Ishikawa (cell line): ENCODE measurements around the gene PPP1R17.

Source experiments
- CEBPB ChIP-seq: IDR thresholded peaks from 2 replicates; pipeline ENCODE4 v1.6.1; 2012
- CREB1 ChIP-seq: IDR thresholded peaks from 2 replicates; pipeline ENCODE4 v1.6.1; 2012; ENCODE audit warnings: low read depth
- EGR1 ChIP-seq: IDR thresholded peaks from 2 replicates; pipeline ENCODE4 v1.6.1; 2012
- EP300 ChIP-seq: IDR thresholded peaks from 2 replicates; pipeline ENCODE4 v1.6.1; 2012; ENCODE audit warnings: borderline replicate concordance
- FOXM1 ChIP-seq: IDR thresholded peaks from 2 replicates; pipeline ENCODE4 v1.6.1; 2012; ENCODE audit warnings: low read depth, borderline replicate concordance
- MAX ChIP-seq: IDR thresholded peaks from 2 replicates; pipeline ENCODE4 v1.6.1; 2012
- NFIC ChIP-seq: IDR thresholded peaks from 2 replicates; pipeline ENCODE4 v1.6.1; 2012
- RAD21 ChIP-seq: IDR thresholded peaks from 2 replicates; pipeline ENCODE4 v1.6.1; 2012; ENCODE audit warnings: low read depth
- REST ChIP-seq: IDR thresholded peaks from 2 replicates; pipeline ENCODE4 v1.6.1; 2012; ENCODE audit warnings: low read depth, mild to moderate bottlenecking
- TAF1 ChIP-seq: IDR thresholded peaks from 2 replicates; pipeline ENCODE4 v1.6.1; 2012; ENCODE audit warnings: low read depth, mild to moderate bottlenecking
- TCF12 ChIP-seq: IDR thresholded peaks from 2 replicates; pipeline ENCODE4 v1.6.1; 2012; ENCODE audit warnings: low read depth
- TEAD4 ChIP-seq: IDR thresholded peaks from 2 replicates; pipeline ENCODE4 v1.6.1; 2012
- USF1 ChIP-seq: IDR thresholded peaks from 2 replicates; pipeline ENCODE4 v1.6.1; 2012
- YY1 ChIP-seq: IDR thresholded peaks from 2 replicates; pipeline ENCODE4 v1.6.1; 2012; ENCODE audit warnings: low read depth
- ZBTB7A ChIP-seq: IDR thresholded peaks from 2 replicates; pipeline ENCODE4 v1.6.1; 2012; ENCODE audit warnings: low read depth

The PPP1R17 gene

GRCh38 chr7:31687024-31687748, at the start of gene PPP1R17:
Gene PPP1R17, plus strand, starts transcription at chr7:31687215. Its CDS starts 5,227 bp downstream, at chr7:31692442.
- TF ChIP-seq EGR1: no peak
- TF ChIP-seq NFIC: no peak
- no peak for TF ChIP-seq CREB1
- TF ChIP-seq RAD21: no peak
- TF ChIP-seq ZBTB7A: no peak
- no peak for TF ChIP-seq TAF1
- TF ChIP-seq YY1: no peak
- no peak for TF ChIP-seq MAX

GRCh38 chr7:31640381-31640780, 46.6 kb upstream of the PPP1R17 start:
- TF ChIP-seq TAF1 (no peak), NFIC (no peak), RAD21 (no peak), FOXM1 (no peak), EP300 (no peak), MAX (no peak), REST (no peak)

GRCh38 chr7:31642681-31643115, 44.3 kb upstream of the PPP1R17 start:
- TF ChIP-seq USF1: no peak
- no peak for TF ChIP-seq RAD21
- no peak for TF ChIP-seq TEAD4
- no peak for TF ChIP-seq CREB1
- TF ChIP-seq EGR1: no peak
- TF ChIP-seq NFIC: no peak

GRCh38 chr7:31646942-31647341, 40.1 kb upstream of the PPP1R17 start:
- TF ChIP-seq NFIC (no peak), TEAD4 (no peak), CEBPB (no peak), MAX (no peak), USF1 (no peak), YY1 (no peak), ZBTB7A (no peak), TAF1 (no peak), CREB1 (no peak), FOXM1 (no peak), RAD21 (no peak), REST (no peak), TCF12 (no peak), EP300 (no peak), EGR1 (no peak)

- TF ChIP-seq FOXM1 (no peak), TAF1 (no peak)
These were observed 39.5 kb upstream of the PPP1R17 start for GRCh38 chr7:31647511-31647910.

- no peak for TF ChIP-seq RAD21
- TF ChIP-seq NFIC: no peak
- TF ChIP-seq REST: no peak
- TF ChIP-seq YY1: no peak
- no peak for TF ChIP-seq MAX
- no peak for TF ChIP-seq TCF12
- TF ChIP-seq EP300: no peak
- no peak for TF ChIP-seq EGR1
- TF ChIP-seq TAF1: no peak
- no peak for TF ChIP-seq TEAD4
- TF ChIP-seq CREB1: no peak
- TF ChIP-seq CEBPB: no peak
- no peak for TF ChIP-seq ZBTB7A
- no peak for TF ChIP-seq FOXM1
- TF ChIP-seq USF1: no peak
These were observed 38.7 kb upstream of the PPP1R17 start for GRCh38 chr7:31648288-31648687.
